Small intestine (tissue), 7 donors: ENCODE results near the gene TNFRSF9. TPM values are rescaled to one million over a fixed set of nuclear protein-coding genes. Genes with fewer than 3 reads are reported as not detected.

Experiments
- DNase-seq, 2 donors: peaks; one replicate each; pipeline versions ENCODE4 v3.0.0 to v3.0.0-alpha.2; 2013
- FAIRE-seq: peaks from 2 replicates; lab custom pipeline; 2012; peaks lifted over from hg19 to GRCh38; lab: Jason Lieb, UNC
- H3K27ac ChIP-seq, 3 donors: one replicate each; pipeline ENCODE4 v1.5.1; 2013; ENCODE audit warnings: low read length in 2 of 3, mild to moderate bottlenecking in 2 of 3, control low read depth in 1 of 3, inconsistent platforms in 1 of 3, low read depth in 1 of 3, moderate library complexity in 1 of 3
- H3K27me3 ChIP-seq, 3 donors: one replicate each; pipeline ENCODE4 v1.6.1; 2013; ENCODE audit warnings: low read length in 3 of 3, inconsistent platforms in 1 of 3; ENCODE audit not compliant: control insufficient read depth in 3 of 3, insufficient read depth in 3 of 3
- H3K36me3 ChIP-seq, 3 donors: one replicate each; pipeline ENCODE4 v1.6.1; 2013; ENCODE audit warnings: low read length in 3 of 3, inconsistent platforms in 1 of 3, low read depth in 1 of 3, mild to moderate bottlenecking in 1 of 3, moderate library complexity in 1 of 3; ENCODE audit not compliant: control insufficient read depth in 3 of 3, insufficient read depth in 2 of 3
- H3K4me1 ChIP-seq, 3 donors: one replicate each; pipeline ENCODE4 v1.6.1; 2013; ENCODE audit warnings: low read length in 2 of 3, inconsistent platforms in 1 of 3, low read depth in 1 of 3, mild to moderate bottlenecking in 1 of 3, moderate library complexity in 1 of 3; ENCODE audit not compliant: control insufficient read depth in 3 of 3, insufficient read depth in 2 of 3
- H3K4me3 ChIP-seq, 3 donors: one replicate each; pipeline ENCODE4 v1.5.1; 2013; ENCODE audit warnings: low read length in 3 of 3, control low read depth in 1 of 3, inconsistent platforms in 1 of 3, low read depth in 1 of 3, mild to moderate bottlenecking in 1 of 3, moderate library complexity in 1 of 3
- H3K9me3 ChIP-seq, 2 donors: one replicate each; pipeline ENCODE4 v1.6.1; 2013; ENCODE audit warnings: low read depth in 1 of 2, low read length in 1 of 2; ENCODE audit not compliant: control insufficient read depth in 2 of 2, insufficient read depth in 1 of 2
- WGBS, 3 donors: extraction: QIAGEN DNeasy Blood & Tissue Kit; methylation state at CpG; one replicate each; pipeline ENCODE4 v1.1.7; 2013; 5-methylcytosine and 5-hydroxymethylcytosine counted together
- polyA plus RNA-seq, 4 donors: library from polyadenylated mRNA; stranded (reverse) in 3 of 4; unstranded in 1 of 4; fragments of 200-250 nt in 3 of 4; fragments of 120-200 nt in 1 of 4; gene quantifications; one replicate each; pipeline versions ENCODE4 v1.2.1 to v1.2.3, GENCODE V29; 2013
- donor health status: healthy with polysubstance abuse.
- donor health status: control.
- donor health status: control.
- donor health status: Bipolar disorder and iron deficiency.
- donor health status: healthy.

The TNFRSF9 gene
- polyA plus RNA-seq, 4 donors = 0.13 to 0.38 TPM; not detected in 2

- DNase-seq (no peak), FAIRE-seq (no peak)
- Histone ChIP-seq H3K27ac (no peak overlapping the region), H3K27me3 (no peaks in the 10 kb centered on the region), H3K9me3 (no peaks in the 10 kb centered on the region), H3K36me3 (peaks cover 12 to 72% (median 16%) of the 10 kb centered on the region in 3 donors), H3K4me1 (peaks cover 0 to 2% (median 0%) of the 10 kb centered on the region in 3 donors), H3K4me3 (no peak overlapping the region)
- 87 to 90% (median 88%) methylated on average over 7 of the region's 7 CpGs for WGBS, 3 donors
Measured at GRCh38 chr1:7980984-7981383, 40.3 kb upstream of the TNFRSF9 start.

- no peak for FAIRE-seq
- Histone ChIP-seq H3K27me3 (no peaks in the 10 kb centered on the region), H3K36me3 (peaks cover 12 to 64% (median 20%) of the 10 kb centered on the region in 3 donors), H3K4me1 (no peaks in the 10 kb centered on the region), H3K9me3 (no peaks in the 10 kb centered on the region), H3K4me3 (no peak overlapping the region), H3K27ac (no peak overlapping the region)
- 54 to 66% (median 65%) methylated on average over 8 of the region's 8 CpGs for WGBS, 3 donors
- DNase-seq = peak; percentile 84 to 87
Measured at GRCh38 chr1:7975212-7975865, 34.7 kb upstream of the TNFRSF9 start.

GRCh38 chr1:7973086-7973485, 32.4 kb upstream of the TNFRSF9 start:
- Histone ChIP-seq H3K9me3 (no peaks in the 10 kb centered on the region), H3K4me3 (no peak overlapping the region), H3K4me1 (no peaks in the 10 kb centered on the region), H3K27me3 (no peaks in the 10 kb centered on the region), H3K27ac (no peak overlapping the region), H3K36me3 (peaks cover 11 to 55% (median 21%) of the 10 kb centered on the region in 3 donors)
- no peak for FAIRE-seq
- WGBS, 3 donors = 96 to 97% (median 96%) methylated on average over 2 of the region's 2 CpGs
- no peak for DNase-seq

- FAIRE-seq (no peak), DNase-seq (no peak)
- Histone ChIP-seq H3K27me3 (no peaks in the 10 kb centered on the region), H3K4me3 (no peak overlapping the region), H3K27ac (no peak overlapping the region), H3K36me3 (peaks cover 11 to 56% (median 21%) of the 10 kb centered on the region in 3 donors), H3K9me3 (no peaks in the 10 kb centered on the region), H3K4me1 (no peaks in the 10 kb centered on the region)
- WGBS, 3 donors = 95 to 97% (median 97%) methylated on average over 5 of the region's 5 CpGs
Measured at GRCh38 chr1:7972285-7972684, 31.6 kb upstream of the TNFRSF9 start.

GRCh38 chr1:7971024-7971423, 30.4 kb upstream of the TNFRSF9 start:
- Histone ChIP-seq H3K27me3 (no peaks in the 10 kb centered on the region), H3K9me3 (no peaks in the 10 kb centered on the region), H3K4me1 (no peaks in the 10 kb centered on the region), H3K36me3 (peaks cover 11 to 56% (median 22%) of the 10 kb centered on the region in 3 donors), H3K4me3 (no peak overlapping the region), H3K27ac (no peak overlapping the region)
- FAIRE-seq (no peak), DNase-seq (no peak)
- WGBS, 3 donors = 88 to 96% (median 90%) methylated on average over 6 of the region's 6 CpGs

GRCh38 chr1:7970246-7970645, 29.6 kb upstream of the TNFRSF9 start:
- peaks cover 11 to 64% (median 26%) of the 10 kb centered on the region in 3 donors for H3K36me3 ChIP-seq
- FAIRE-seq = no peak
- no peak for DNase-seq
- WGBS, 3 donors = 85 to 90% (median 86%) methylated on average over 2 of the region's 2 CpGs
- no peaks in the 10 kb centered on the region for H3K4me1 ChIP-seq
- no peaks in the 10 kb centered on the region for H3K9me3 ChIP-seq
- no peak overlapping the region for H3K27ac ChIP-seq
- no peaks in the 10 kb centered on the region for H3K27me3 ChIP-seq
- no peak overlapping the region for H3K4me3 ChIP-seq

- Histone ChIP-seq H3K27ac (no peak overlapping the region), H3K4me1 (no peaks in the 10 kb centered on the region), H3K4me3 (no peak overlapping the region), H3K27me3 (no peaks in the 10 kb centered on the region), H3K36me3 (peaks cover 13 to 75% (median 29%) of the 10 kb centered on the region in 3 donors), H3K9me3 (no peaks in the 10 kb centered on the region)
- FAIRE-seq (no peak), DNase-seq (no peak)
- 88 to 94% (median 90%) methylated on average over 4 of the region's 4 CpGs for WGBS, 3 donors
Measured at GRCh38 chr1:7967651-7968050, 27.0 kb upstream of the TNFRSF9 start.

GRCh38 chr1:7967196-7967595, 26.6 kb upstream of the TNFRSF9 start:
- FAIRE-seq = no peak
- no peak for DNase-seq
- Histone ChIP-seq H3K4me3 (no peak overlapping the region), H3K27me3 (no peaks in the 10 kb centered on the region), H3K27ac (no peak overlapping the region), H3K36me3 (peaks cover 13 to 70% (median 25%) of the 10 kb centered on the region in 3 donors), H3K4me1 (no peaks in the 10 kb centered on the region), H3K9me3 (no peaks in the 10 kb centered on the region)
- WGBS, 3 donors = 46 to 63% (median 51%) methylated on average over 1 of the region's 1 CpG
